AG04450 (cell line): ENCODE measurements around the gene KCNJ9. TPM values are rescaled to one million over a fixed set of nuclear protein-coding genes. Genes with fewer than 3 reads are reported as not detected.

ENCODE experiments used
- CTCF ChIA-PET: fragments of 300-600, 350-600 bp; formaldehyde crosslinking; extraction: SDS; loops from one replicate; lab custom pipeline; 2022; ENCODE audit warnings: antibody characterized with exemption, inconsistent platforms; lab: Charles Lee
- POLR2A ChIA-PET: fragments of 350-600 bp; formaldehyde crosslinking; extraction: SDS; loops from one replicate; lab custom pipeline; 2021; ENCODE audit warnings: antibody characterized with exemption, inconsistent platforms; lab: Yijun Ruan, JAX
- DNase-seq: peaks from one replicate; pipeline ENCODE4 v3.0.0-alpha.2; 2011; ENCODE audit warnings: low read depth, low spot score
- H3K27ac ChIP-seq: one replicate; pipeline ENCODE4 v1.5.1; 2012; ENCODE audit warnings: low read depth, low read length, control low read depth
- H3K27me3 ChIP-seq: one replicate; pipeline ENCODE4 v1.6.0; 2012; ENCODE audit warnings: low read length; ENCODE audit not compliant: control insufficient read depth, insufficient read depth
- H3K4me3 ChIP-seq: 2 replicates; pipeline ENCODE4 v1.5.1; 2011; ENCODE audit warnings: mild to moderate bottlenecking, low read depth, low read length, control low read depth
- H3K9me3 ChIP-seq: 2 replicates; pipeline ENCODE4 v1.5.1; 2012; ENCODE audit warnings: low read length; ENCODE audit not compliant: control insufficient read depth, insufficient read depth
- polyA plus RNA-seq: library from polyadenylated mRNA; depleted of rRNA; stranded (reverse); fragments of >200 nt; gene quantifications from 2 replicates; pipeline ENCODE4 v1.2.3, GENCODE V29; 2011
- TF ChIP-seq, protein P1 (sequence below): IDR thresholded peaks from 2 replicates; pipeline ENCODE4 v1.5.1; 2011; ENCODE audit warnings: low read depth, low read length, control low read depth, inconsistent platforms

Gene KCNJ9
- polyA plus RNA-seq, 1 experiment, result not detected

DNA sequence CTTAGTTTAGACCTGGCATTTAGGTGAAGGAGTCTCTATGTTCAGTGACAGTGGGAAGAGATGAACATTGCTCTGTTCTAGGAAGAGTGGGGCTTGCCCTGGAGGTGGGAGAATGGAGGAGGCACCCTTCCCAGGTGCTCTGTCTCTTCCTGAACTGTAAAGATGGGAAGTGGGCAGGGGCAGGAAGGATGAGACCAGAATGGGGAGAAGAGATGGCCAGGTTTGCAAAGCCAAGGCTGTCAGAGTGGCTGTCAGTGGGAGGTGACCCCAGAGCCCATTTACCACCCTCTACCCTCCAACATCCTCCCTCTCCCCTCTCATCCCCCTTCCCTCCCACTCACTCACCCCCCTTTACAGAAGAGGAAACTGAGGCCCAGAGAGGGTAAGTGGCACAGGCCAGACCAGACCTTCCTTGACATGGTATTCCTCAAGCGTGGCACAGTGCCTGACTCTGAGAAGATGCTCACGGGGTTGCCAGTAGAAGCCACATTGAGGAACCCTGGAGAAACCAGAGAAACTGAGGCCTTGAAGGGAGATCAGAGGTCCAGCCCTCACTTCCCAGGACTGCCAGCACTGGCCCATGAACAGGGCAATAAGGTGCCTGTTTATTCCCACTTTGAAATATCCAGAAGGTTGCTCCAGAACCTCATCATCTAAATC, 18.5 kb downstream of the KCNJ9 start:
- Histone ChIP-seq H3K27ac (no peak overlapping the region), H3K27me3 (no peaks in the 10 kb centered on the region), H3K9me3 (no peaks in the 10 kb centered on the region), H3K4me3 (no peak overlapping the region)
- CTCF ChIA-PET, result interaction anchor here (0.8 to 7.2 kb wide), 15 partner anchors 10 to 277 kb away, joined by 3 to 212 read pairs (median 20); partner anchors contain the start of genes CASQ1 and PEX19
- POLR2A ChIA-PET, result interaction anchor here (2.1 kb wide), 1 partner anchor 120 kb away, joined by 11 read pairs; no protein-coding TSS in a partner anchor
- TF ChIP-seq, protein P1, sequence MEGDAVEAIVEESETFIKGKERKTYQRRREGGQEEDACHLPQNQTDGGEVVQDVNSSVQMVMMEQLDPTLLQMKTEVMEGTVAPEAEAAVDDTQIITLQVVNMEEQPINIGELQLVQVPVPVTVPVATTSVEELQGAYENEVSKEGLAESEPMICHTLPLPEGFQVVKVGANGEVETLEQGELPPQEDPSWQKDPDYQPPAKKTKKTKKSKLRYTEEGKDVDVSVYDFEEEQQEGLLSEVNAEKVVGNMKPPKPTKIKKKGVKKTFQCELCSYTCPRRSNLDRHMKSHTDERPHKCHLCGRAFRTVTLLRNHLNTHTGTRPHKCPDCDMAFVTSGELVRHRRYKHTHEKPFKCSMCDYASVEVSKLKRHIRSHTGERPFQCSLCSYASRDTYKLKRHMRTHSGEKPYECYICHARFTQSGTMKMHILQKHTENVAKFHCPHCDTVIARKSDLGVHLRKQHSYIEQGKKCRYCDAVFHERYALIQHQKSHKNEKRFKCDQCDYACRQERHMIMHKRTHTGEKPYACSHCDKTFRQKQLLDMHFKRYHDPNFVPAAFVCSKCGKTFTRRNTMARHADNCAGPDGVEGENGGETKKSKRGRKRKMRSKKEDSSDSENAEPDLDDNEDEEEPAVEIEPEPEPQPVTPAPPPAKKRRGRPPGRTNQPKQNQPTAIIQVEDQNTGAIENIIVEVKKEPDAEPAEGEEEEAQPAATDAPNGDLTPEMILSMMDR, result no peak
- DNase-seq, result no peak

DNA sequence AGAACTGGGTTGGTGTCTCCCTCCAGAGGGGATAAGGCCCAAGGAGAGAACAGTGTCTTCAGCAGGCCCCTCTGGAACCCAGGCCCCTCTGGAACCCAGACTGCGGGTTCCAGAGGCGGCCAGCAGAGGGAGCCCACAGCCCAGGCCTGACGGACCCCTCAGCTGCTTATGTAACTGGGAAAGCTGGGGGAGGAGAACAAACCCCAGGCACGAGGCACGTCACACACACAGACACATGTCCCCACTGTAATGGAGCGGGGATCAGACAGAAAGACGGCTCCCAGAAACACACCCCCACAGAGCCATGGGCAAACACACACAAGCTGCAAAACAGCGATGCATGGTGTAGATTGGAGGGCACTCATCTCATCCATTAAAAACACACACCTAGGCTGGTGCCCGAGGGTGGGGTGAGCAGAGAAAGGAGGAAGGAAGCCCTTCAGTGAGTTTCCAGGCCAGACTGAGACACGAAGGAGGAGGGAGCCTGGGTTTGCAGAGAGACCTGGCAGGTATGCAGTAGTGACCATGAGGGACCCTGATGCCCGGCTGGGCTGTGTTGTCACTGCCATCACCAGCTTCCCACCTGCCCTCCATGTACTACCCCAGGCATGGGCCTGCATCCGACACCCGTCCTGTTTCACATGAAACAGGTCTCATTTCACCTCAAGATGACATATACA, 19.8 kb downstream of the KCNJ9 start:
- no peak overlapping the region for H3K4me3 ChIP-seq

DNA sequence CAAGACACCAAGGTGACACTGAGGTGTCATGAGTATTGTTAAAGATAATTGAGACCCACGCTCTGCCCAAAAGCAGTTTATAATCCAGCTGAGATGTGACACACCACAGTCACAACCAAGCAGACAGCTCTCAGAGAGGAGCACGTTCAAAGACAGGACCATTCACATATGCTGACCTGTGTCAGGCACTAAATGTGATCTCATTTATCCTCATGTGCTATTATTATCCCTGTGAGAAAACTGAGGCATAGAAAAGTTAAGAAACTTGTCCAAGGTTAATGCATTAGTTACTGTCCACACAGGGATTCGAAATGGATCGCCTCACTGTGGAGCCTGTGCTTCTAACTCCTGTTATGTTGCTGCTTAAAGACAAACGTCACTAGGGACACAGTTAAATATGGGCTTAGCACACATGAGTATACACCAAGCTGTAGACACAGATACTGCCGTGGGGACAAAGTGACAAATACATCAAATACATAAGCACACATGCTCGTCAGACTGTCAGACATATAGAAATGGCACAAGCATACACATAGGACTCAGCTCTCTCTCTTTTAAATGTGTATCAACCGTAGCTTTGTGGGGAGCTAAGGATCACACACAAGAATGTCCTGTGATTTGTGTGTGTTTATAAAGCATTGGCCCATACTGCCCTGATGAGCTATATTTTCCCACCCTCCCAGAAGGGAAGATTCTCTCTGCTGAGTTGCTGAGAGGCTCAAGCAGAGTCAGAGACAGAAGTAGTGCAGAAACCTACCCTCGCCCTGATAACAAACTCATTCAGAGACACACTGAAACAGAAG, 20.6 kb downstream of the KCNJ9 start:
- no peak overlapping the region for H3K27ac ChIP-seq
- no peak overlapping the region for H3K4me3 ChIP-seq
- no peak for DNase-seq
- H3K9me3 ChIP-seq, result no peaks in the 10 kb centered on the region
- ChIA-PET CTCF (interaction anchor here (0.5 to 7.2 kb wide), 42 partner anchors 8 to 314 kb away, joined by 3 to 212 read pairs (median 6); partner anchors contain the start of genes ATP1A2, CASQ1, PEA15 and PEX19), POLR2A (interaction anchor here (2.1 kb wide), 1 partner anchor 118 kb away, joined by 11 read pairs; no protein-coding TSS in a partner anchor)
- TF ChIP-seq, protein P1, result no peak
- peaks cover 3% of the 10 kb centered on the region for H3K27me3 ChIP-seq

More for the DNA sequence above, 19.8 kb downstream of the KCNJ9 start:
- TF ChIP-seq, protein P1, result peak; percentile 95
- no peak overlapping the region for H3K27ac ChIP-seq
- H3K27me3 ChIP-seq, result no peaks in the 10 kb centered on the region
- ChIA-PET CTCF (interaction anchor here (0.6 to 7.2 kb wide), 46 partner anchors 9 to 315 kb away, joined by 3 to 212 read pairs (median 5); partner anchors contain the start of genes CASQ1, PEA15 and PEX19), POLR2A (interaction anchor here (0.6 to 2.1 kb wide), 2 partner anchors 119 to 151 kb away, joined by 3 to 11 read pairs; no protein-coding TSS in a partner anchor)
- no peak for DNase-seq
- no peaks in the 10 kb centered on the region for H3K9me3 ChIP-seq

DNA sequence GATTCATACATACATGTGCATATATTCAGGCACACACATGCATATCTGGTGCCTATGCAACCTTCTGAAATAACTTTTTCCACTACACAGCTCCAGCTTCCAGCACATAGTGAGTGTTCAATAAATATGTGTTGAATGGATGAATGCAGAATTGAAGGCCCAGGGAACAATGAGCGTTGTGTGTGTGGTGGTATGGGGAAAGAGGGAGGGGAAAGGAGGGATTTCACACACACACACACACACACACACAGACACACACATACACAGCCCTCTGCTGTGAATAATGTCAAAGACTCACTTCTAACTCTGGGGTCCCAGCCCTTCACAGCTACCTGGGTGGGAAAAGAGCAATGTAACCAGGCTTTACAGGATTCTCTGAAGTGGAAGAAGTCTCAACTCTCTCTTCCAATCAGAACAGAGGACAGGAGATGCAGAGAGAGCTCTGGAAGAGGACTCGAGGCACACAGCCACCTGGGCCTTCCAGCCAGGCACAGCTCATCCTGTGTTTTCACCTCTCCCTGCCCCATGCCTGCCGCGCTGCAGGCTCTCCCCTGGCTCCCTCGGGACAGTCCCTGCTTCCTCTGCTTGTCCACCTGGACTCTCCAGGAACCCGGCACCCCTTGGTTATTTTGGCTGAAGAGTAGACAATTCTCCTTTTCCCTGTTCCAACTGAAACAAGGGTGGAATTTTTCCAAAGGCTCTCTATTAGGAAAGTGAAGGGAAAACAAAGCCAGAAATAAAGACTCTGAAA, 22.5 kb downstream of the KCNJ9 start:
- Histone ChIP-seq H3K27me3 (peaks cover 13% of the 10 kb centered on the region), H3K27ac (no peak overlapping the region), H3K4me3 (no peak overlapping the region), H3K9me3 (no peaks in the 10 kb centered on the region)
- TF ChIP-seq, protein P1, result no peak
- POLR2A ChIA-PET, result no interaction called here
- CTCF ChIA-PET, result interaction anchor here (1.0 to 7.2 kb wide), 8 partner anchors 19 to 273 kb away, joined by 3 to 212 read pairs (median 48); partner anchors contain the start of gene CASQ1
- no peak for DNase-seq
